SK-N-MC (cell line): Measurements from ENCODE around the gene TMEM37.

ENCODE experiments used
- EZH2 ChIP-seq: fragments of 200-600 bp; sonication (generic); IDR thresholded peaks from one replicate; pipeline ENCODE4 v1.6.1; 2017; ENCODE audit warnings: antibody characterized with exemption
- POLR2AphosphoS5 ChIP-seq: IDR thresholded peaks from 2 replicates; pipeline ENCODE4 v1.6.1; 2012; ENCODE audit warnings: mild to moderate bottlenecking, low read depth, low read length, borderline replicate concordance

GRCh38 chr2:119429225-119429981 lies 2.3 kb upstream of the TMEM37 start:
- TF ChIP-seq EZH2 (no peak), POLR2AphosphoS5 (no peak)
